ENCODE measurements around the gene CNRIP1.
"Not testable (repeated sequence)": the region's sequence is repeated elsewhere in the genome, so short reads cannot be mapped to it uniquely, and the experiment has no call there.

Gene CNRIP1, protein sequence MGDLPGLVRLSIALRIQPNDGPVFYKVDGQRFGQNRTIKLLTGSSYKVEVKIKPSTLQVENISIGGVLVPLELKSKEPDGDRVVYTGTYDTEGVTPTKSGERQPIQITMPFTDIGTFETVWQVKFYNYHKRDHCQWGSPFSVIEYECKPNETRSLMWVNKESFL

DNA sequence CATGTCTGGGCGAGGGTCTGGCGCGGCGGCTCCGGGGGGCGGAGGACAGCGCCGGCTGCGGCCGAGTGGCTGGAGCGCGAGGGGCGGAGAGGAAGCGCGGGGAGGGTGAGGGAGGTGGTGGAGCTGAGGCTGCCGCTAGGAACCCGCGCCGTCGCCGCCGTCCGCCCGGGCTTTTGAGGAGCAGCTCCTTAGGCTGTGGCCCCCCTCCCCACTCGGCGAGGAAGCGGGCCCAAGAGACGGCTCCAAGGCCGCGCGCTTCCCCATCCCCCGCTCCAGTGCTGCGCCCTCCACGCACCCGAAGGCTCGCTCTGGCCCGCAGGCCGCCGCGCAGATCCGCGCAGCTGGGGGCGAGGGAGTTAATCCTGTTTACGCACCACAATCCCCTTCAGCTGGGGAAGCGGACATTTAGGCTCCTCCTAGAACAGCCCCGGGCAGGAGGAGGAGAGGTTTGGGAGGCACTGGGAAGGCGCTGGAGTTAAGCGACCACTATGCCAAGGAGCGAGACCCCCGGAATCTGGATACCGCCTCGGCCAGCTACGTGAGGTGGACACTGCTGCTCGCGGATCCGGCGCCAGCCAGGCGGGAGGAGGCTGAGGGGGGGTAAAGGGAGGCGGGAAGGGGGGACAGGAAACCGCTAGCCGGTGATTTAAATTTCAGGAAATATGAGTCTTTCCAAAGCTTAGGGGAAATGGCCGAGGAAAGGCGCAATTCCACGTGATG lies at the start of gene CNRIP1:
CNRIP1 (minus strand) TSS at position 552 of the 720 bp plus-strand sequence; CDS start at position 3, 549 bp downstream.
- DNase-seq = no peak

DNA sequence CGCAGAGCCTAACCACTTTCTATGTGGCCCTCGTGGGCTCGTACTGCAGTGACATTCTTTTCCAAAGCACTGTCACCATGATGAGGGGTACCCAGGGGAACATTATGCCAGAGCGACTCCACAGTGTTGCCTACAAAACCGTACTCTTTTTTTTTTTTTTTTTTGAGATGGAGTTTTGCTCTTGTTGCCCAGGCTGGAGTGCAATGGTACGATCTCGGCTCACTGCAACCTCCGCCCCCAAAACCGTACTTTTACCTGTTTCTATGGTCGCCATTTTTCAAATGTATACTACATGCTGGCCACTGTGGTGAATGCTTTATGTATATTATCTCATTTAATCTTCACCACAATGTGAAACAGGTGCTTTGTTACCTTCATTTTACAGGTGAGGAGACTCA lies 49.6 kb upstream of the CNRIP1 start:
- no peak for DNase-seq

DNA sequence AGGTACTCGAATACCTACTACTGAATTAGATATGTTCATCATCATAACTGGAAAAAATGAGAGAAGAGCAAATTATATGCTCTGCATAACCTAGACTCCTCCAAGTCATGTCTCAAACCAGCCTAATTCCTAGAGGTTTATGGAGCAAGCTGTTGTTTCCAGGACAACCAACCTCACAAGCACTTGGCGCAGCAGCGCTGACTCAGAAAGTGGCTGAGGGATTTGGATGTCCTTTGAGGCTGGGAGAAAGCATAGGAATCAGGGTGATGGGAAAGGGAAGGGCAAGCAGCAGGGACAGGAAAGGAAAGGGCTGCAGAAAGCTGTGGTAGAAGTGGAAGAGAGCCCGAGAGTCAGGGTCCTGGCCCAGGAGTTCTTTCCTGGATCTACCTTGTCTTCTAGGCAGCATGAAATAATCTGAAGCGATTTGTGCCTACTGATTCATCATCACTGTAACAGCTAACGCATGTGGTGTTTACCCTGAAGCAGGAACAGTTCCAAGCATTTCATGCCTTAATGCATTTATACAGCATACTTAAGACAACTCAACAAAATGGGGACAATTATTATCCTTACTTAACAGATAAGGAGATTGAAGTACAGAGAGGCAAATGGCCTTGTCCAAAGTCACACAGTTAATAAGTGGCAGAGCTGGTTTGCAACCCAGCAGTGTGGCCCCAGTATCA lies 49.0 kb upstream of the CNRIP1 start:
- DNase-seq = no peak

DNA sequence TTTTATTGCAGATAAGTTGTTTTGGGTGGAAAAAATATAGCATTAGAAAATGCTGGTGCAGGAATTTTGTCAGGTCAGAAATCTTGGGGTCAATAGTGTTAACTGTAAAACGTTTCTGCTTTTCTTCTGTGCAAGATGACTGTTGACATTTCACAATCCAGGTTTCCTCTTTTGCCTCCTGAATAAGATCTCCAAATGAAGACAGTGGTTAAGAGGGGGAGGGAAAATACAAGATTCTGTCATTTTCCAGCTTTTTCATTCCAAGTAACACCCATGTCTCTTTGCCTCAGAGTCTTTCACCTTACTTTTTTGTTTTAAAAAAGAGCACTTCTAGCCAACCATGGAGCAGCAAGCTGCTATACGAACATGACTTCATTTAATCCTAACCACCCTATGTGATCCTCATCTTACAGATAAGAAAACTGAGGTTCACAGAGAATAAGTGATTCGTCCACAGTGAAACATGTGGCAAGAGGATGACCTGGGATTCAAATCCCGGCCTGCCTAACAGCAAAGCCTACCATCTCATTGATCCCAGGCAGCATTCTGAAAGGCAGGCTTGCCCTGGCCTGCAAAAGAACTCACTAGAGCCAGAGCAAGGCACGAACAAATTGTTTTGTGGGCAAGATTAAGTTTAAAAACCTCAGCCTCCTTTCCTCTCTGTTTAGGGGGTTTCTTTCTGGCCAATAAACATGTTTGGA lies 48.4 kb upstream of the CNRIP1 start:
- no peak for DNase-seq

DNA sequence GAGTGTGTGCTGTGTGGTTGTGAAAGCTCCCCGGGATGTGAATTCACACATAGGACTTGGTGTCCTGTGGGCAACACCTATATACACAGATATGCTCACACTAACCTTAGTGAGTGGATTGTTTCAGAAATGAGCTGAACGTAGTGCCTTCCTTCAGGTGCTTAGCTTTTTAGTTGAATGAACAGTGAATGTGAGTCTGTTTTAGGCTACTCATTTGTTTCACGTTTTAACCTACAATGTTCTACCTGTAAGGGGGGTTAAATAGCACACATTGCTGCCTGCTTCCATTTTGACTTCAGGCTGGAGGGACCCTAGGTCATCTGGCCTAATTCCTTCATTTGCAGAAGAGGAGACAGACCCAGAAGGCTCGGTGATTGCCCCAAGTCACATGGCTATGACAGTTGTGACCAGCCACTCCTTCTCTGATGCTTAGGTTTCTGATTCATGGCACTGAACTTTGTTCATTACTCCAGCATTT lies 46.4 kb upstream of the CNRIP1 start:
- no peak for DNase-seq

DNA sequence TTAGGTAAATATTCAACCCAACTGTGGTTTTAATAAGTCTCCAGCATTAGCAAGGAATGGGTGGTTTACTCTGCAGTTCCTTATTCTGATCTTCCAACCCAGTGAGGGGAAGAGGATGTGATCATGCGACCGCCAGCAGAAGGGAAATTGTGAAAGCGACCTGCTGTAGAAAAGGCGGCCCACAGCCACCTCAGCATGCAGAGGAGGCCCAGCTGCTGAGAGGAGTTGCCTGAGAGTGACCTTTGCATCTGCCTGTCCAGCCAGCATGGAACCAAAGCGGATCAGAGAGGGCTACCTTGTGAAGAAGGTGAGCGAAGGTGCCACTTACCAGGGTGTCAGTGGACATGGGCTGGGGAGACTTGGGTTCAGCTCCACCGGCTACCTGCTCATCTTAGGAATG lies 45.3 kb upstream of the CNRIP1 start, which contains the start of gene PLEK:
PLEK (plus strand) TSS at position 196 of the 400 bp plus-strand sequence; CDS start at position 266, 70 bp downstream.
- DNase-seq = no peak

DNA sequence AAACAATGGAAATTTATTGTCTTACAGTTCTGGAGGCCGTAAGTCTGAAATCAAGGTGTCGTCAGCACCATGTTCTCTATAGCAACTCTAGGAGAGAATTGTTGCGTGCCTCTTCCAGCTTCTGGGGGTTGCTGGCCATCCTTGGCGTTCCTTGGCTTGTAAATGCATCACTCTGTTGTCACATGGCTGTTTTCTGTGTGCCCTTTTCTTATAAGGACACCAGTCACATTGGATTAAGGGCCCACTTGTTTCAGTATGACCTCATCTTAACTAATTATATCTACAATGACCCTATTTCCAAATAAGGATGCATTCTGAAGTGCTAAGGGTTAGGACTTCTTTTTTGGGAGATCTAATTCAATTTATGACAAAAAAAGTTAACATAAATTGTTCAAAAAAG lies 44.0 kb upstream of the CNRIP1 start:
- no peak for DNase-seq

DNA sequence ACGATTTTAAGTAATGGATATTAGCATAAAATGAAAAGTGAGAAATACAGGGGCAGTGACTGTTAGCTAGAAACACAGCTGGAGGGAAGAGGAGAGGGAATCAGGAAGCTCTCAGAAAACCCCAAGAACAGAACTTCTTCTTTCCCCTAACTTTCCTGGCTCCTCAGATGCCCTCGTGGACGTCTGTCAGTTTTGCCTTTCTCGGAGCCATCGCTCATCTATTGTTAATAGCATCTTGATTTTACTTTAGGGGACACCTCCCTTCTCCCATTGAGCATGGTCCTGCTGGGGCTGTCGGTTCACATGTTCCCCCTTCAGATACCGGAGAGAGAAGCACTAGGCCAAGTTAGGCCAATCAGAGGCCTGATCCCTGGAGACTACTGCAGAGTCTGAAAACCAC lies 43.0 kb upstream of the CNRIP1 start:
- DNase-seq = no peak

DNA sequence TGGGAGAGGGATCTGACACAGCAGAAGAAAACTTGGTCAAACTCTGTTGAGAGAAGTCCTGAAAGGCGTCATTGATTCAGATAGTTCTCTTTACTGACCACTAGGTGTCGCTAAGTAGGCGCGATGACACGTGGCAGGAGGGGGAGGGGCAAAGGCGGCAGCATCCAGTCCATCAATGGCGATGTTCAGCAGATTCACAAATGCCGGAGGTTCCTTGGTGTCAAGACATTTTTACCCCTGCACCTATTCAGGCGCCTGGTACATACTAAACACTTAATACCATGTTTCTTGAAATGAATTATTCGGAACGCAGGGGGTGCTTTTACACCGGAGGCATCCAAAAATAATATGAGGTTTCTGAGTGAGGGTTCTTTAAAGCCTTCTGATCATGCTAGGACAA lies 42.3 kb upstream of the CNRIP1 start:
- peak; percentile 89 for DNase-seq

DNA sequence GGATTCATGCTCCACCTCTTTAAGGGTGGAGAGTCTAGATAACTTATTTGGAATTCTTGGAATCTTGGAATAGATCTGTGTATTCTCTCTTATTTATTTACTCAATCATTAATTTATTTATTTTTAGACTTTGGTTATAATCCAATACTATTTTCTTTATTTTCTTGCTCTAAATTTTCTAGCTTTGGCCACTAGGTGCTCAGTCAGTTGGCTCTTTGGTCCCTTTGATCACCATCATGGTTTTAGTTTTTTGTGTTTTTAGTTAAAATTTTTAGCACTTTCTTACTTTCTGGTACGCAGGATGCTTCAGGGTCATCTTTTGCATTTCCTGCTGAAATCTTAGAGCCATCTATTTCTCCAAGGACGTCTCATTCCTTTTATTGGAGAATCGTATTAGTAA lies 40.1 kb upstream of the CNRIP1 start:
- no peak for DNase-seq

DNA sequence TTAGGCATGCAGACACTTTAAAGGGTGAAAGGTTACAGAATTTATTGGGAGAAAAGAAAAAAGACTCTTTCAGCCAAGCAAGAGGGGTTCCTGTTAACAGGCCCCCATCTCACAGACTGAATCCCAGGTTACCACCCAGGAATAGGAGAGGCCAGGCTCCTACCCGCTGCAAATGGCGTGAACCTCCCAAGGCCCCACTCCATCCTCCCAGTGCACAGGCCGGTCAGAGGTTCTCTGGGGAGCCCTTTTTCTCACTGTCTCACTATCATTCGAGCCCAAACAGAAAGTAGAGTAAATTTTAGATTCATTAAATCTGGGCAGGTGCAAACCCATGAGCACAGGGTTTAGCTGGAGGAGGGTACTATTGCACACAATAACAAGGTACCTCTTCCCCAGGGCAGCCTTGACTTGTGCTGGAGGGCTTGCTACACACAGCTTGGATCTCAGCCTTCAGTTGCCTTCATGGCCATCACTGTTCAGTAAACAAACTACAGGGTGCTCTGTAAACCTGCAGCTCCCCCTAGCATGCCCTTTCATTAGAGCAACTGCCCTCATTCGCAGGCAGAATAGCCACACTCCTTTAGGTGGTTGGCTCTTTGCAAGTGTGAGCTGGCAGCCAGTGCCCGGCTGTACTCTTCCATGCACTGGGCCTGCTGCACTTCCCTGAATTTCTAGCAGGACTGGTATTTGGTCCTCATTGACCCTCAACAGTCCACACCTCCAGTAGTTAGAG lies 38.0 kb upstream of the CNRIP1 start:
- no peak for DNase-seq

DNA sequence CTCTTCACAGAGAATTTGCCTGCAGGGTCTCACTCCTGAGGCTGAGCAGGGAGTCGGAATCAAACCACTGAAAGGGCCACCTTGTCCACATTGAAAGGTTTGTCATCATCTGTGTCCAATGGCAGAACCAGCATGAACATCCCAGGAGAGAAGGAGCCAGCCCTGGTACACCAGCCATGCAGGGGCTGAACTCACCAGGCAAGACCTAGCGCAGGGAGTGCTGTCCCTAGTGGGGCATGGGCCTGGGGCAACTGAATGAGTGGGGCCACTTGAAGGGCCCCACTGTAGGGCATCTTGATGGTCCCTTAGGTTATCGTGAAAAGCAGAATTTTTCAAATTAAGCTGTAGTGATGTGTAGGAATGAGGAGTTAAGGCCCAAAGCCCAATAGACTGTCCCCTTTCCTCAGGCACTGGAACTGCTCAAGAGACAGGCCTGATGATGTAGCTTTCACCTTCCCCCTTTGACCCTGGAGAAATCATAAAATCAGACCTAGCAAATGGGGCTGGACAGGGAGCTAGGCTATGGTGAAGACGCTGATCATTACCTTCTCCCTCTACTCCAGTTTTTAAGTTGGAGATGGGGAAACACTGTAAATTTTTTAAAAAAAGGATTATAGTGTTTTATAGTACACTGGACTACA lies 37.0 kb upstream of the CNRIP1 start:
- no peak for DNase-seq

DNA sequence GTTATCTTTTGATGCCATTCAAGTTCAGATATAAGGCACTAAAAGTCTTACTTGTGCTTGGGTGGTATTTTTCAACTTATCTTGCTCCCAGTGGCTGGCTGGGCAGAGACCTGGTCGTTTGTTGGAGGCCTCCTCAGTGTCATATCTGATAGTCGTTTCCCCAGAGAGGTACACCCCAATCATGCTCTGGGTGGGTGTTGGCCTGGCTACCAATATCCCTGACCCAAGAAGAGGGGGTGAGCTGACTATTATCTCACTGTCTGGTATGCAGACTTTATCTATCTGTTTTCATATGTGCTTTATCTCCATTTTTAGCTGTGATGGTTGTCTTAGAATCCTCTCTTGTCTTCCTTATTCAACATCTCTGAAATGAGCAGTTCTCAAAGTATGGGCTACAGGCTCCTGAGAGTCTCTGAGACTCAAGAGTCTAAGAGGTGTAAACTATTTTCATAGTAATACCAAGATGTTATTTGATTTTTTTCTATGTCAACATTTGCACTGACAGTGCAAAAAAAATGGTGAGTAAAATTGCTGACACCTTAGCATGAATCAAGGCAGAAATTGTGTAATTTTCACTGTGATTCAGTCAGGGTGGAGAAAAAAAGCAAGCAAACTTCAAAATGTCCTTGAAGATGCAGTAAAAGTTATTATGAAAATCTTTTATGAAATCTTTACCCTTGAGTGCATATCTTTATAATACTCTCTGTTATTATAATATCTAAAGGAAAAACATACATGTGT lies 33.1 kb upstream of the CNRIP1 start:
- no peak for DNase-seq

DNA sequence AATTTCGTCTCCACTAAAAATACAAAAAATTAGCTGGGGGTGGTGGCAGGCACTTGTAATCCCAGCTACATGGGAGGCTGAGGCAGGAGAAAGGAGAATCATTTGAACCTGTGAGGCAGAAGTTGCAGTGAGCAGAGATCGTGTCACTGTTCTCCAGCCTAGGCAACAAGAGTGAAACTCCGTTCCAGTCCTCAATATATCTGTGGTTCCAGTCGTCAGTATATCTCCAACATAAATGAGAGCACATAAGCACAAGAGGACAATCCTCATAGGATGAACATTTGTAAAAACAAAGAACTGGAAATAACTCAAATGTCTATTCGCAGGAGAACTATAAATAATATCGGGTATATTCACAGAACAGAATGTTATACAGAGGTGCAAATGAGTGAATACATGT lies 32.2 kb upstream of the CNRIP1 start:
- no peak for DNase-seq

DNA sequence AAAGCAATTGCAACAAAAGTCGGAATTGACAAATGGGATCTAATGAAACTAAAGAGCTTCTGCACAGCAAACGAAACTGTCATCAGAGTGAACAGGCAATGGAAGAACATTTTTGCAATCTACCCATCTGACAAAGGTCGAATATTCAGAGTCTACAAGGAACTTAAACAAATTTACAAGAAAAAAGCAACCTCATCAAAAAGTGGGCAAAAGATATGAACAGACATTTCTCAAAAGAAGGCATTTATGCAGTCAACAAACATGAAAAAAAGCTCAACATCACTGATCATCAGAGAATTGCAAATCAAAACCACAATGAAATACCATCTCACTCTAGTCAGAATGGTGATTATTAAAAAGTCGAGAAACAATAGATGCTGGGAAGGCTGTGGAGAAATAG lies 29.3 kb upstream of the CNRIP1 start:
- not testable (repeated sequence) for DNase-seq

DNA sequence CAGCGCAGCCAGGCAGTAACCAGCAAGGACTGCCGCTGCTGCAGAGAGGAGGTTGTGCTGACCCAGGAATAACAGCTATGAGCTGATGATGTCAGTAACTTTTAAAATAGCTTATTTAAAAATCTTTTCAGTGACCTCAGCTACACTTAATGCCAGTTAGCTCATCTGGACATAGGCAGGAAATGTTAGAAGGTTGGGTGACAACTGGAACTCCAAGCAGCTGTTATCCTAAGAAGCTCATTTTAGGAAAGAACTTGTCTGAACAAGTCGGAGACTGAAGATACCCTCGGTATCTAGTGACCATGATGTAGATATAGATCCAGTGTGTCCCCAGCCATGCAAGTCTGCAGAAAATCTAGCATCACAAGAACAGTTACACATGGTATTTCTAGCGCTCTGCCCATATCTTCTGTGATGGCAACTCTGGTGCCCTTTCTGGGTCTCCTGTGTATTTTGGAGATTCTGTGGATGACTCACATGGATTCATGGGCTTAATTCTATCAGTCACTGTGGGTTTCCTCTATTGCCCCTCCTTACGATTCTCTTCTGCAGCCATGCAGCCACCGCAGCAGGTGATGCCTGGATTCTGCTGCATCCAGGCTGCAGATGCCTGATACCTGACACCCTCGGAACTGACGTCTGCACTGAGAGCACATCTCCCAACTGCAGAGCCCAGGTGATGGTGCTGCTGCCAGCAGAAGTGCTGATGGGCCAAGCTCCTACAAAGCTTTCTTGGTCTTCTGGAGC lies 25.6 kb upstream of the CNRIP1 start:
- no peak for DNase-seq

DNA sequence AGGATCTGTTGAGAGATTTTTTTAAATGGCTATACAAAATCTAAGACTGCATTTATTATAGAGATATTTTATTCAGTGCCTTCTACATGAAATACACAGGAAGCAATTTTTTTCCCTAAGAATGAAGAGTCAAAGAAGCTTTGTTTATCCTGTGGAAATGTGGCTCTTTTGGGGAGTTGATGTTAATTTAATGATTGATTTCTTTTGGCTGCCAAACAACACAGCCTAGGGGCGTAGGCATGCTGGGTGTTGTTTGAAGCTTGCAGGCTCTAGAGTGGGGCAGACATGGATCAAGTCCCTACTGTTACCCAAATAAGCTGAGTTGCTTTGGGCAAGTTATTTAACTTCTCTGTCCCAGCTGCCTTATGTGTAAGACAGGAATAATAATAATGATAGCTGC lies 24.3 kb upstream of the CNRIP1 start:
- DNase-seq = no peak

DNA sequence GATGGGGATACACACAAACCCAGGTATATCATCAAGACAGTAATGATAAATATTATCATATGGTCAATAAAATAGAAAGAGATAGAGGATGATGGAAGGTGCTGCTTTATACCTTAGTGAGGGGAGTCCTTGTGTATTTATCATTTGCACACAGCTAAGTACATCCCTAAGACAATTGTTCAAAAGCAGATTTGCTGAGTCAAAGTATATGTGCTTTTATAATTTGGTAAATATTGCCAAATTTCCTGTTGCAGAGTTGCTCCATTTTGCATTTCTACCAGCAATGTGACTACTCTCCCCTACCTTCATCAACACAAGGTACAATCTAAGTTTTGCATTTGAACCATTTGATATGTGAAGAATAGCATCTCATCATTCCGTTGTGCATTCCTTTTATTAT lies 22.7 kb upstream of the CNRIP1 start:
- DNase-seq = no peak

DNA sequence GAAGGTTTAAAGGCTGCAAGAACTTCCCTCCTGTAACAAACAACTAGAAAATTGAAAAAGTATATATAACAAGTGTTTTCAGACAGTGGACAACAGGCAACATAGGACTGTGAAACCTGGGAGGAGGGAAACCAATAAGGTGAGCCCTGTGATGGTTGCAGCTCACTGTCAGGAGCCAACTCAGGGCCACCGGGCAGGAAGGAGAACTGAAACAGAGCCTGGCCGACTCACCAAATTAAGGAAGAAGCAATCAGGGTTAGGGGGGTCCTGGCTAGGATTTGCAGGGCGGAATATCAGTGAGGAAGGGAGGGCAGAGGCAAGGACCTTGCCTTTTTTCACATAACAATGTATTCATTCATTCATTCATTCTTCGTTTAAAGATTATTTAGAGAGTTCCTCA lies 21.8 kb upstream of the CNRIP1 start:
- no peak for DNase-seq

DNA sequence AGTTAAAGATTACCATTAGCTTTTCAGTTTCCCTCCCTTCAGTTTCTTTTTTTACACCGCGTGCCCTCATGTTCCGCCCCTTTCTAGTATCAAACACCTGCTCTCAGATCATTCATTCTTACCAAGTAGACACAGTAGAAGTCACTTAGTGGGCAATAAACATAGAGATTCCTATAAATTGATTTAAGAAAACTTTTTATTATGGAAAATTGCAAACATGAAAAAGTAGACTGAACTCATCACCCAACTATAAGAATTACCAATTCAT lies 21.2 kb upstream of the CNRIP1 start:
- DNase-seq = no peak
